HepG2 (cell line): ENCODE measurements around the gene CGNL1. TPM values are rescaled to one million over a fixed set of nuclear protein-coding genes. Genes with fewer than 3 reads are reported as not detected.

Source experiments
- ATAC-seq: fragments of 200-7000 bp; cut with Tn5 transposase; 3 replicates; pipeline ENCODE4 v1.9.1; 2020; ENCODE audit warnings: mild to moderate bottlenecking, moderate library complexity
- BruUV-seq: library from RNA; stranded (reverse); fragments of 400-500 nt; replicated peaks from 2 replicates; lab custom pipeline; 2021; lab: Mats Ljungman, UMichigan
- CTCF ChIA-PET: fragments of 300-600 bp; formaldehyde crosslinking; extraction: SDS; loops from one replicate; lab custom pipeline; 2021; ENCODE audit warnings: low total read pairs, inconsistent platforms, low intra/inter-chr PET ratio; lab: Yijun Ruan, JAX
- POLR2A ChIA-PET: fragments of 350-600 bp; sonication (Branson Sonifier 250); formaldehyde crosslinking; loops from one replicate; lab custom pipeline; 2020; ENCODE audit warnings: antibody characterized with exemption, inconsistent platforms; lab: Yijun Ruan, JAX
- DNase-seq: peaks from one replicate; pipeline ENCODE4 v3.0.0-alpha.2; 2015; ENCODE audit warnings: low spot score
- FAIRE-seq: peaks from 3 replicates; lab custom pipeline; 2011; peaks lifted over from hg19 to GRCh38; lab: Jason Lieb, UNC
- H2AFZ ChIP-seq: one replicate; pipeline ENCODE4 v1.6.1; 2011; ENCODE audit warnings: low read length, inconsistent platforms
- H3K27ac ChIP-seq: fragments of 300-600 bp; 3 replicates; pipeline ENCODE4 v1.8.0; 2011; ENCODE audit warnings: mixed run types, mild to moderate bottlenecking, mixed read lengths, low read length, inconsistent platforms; ENCODE audit not compliant: insufficient read depth; ENCODE audit errors: extremely low read length
- H3K27me3 ChIP-seq, 2 experiments: fragments of 200-600 bp in 1 of 2; 2 replicates in 1 of 2; 3 replicates in 1 of 2; pipeline versions ENCODE4 v1.6.0 to v1.8.0; 2011; ENCODE audit warnings: low read length in 2 of 2, mild to moderate bottlenecking in 2 of 2, moderate library complexity in 2 of 2, inconsistent platforms in 1 of 2; ENCODE audit not compliant: insufficient read depth in 2 of 2, control insufficient read depth in 1 of 2
- H3K36me3 ChIP-seq, 2 experiments: fragments of 200-600 bp in 1 of 2; replicated peaks in 1 of 2; 2 replicates in 1 of 2; 3 replicates in 1 of 2; pipeline versions ENCODE4 v1.5.1 to v1.8.0; 2011; ENCODE audit warnings: low read length in 2 of 2, inconsistent platforms in 1 of 2; ENCODE audit not compliant: insufficient read depth in 2 of 2, control insufficient read depth in 1 of 2
- H3K4me1 ChIP-seq: 2 replicates; pipeline ENCODE4 v1.5.1; 2012; ENCODE audit warnings: low read length, inconsistent platforms; ENCODE audit not compliant: insufficient read depth
- H3K4me2 ChIP-seq: 2 replicates; pipeline ENCODE4 v1.6.0; 2011; ENCODE audit warnings: low read depth, low read length, inconsistent platforms
- H3K4me3 ChIP-seq, 3 experiments: fragments of 200-600 bp in 1 of 3; sonication (generic), shearing (Covaris generic) in 1 of 3; replicated peaks in 1 of 3; 2 replicates each; pipeline ENCODE4 v1.5.1; 2011 to 2016; ENCODE audit warnings: low read length in 3 of 3, inconsistent platforms in 2 of 3, low read depth in 2 of 3, mild to moderate bottlenecking in 2 of 3, control low read depth in 1 of 3, mixed read lengths in 1 of 3; ENCODE audit not compliant: insufficient read depth in 1 of 3
- H3K79me2 ChIP-seq: one replicate; pipeline ENCODE4 v1.6.1; 2011; ENCODE audit warnings: low read length, inconsistent platforms; ENCODE audit not compliant: insufficient read depth
- H3K9ac ChIP-seq: 2 replicates; pipeline ENCODE4 v1.6.0; 2011; ENCODE audit warnings: mild to moderate bottlenecking, low read depth, low read length, inconsistent platforms; ENCODE audit not compliant: insufficient read depth
- H3K9me3 ChIP-seq: 2 replicates; pipeline ENCODE4 v1.5.1; 2012; ENCODE audit warnings: mild to moderate bottlenecking, low read length
- H4K20me1 ChIP-seq: 2 replicates; pipeline ENCODE4 v1.6.0; 2011; ENCODE audit warnings: inconsistent platforms, mild to moderate bottlenecking, low read length, moderate library complexity; ENCODE audit not compliant: insufficient read depth
- AHR ChIP-seq: IDR thresholded peaks from 2 replicates; pipeline ENCODE4 v1.6.1; 2018; ENCODE audit warnings: missing genetic modification reagents, missing compliant biosample characterization
- CEBPZ ChIP-seq: IDR thresholded peaks from 2 replicates; pipeline ENCODE4 v1.6.1; 2012; ENCODE audit warnings: low read length, improper control_type of control experiment
- GABPB1 ChIP-seq: IDR thresholded peaks from 2 replicates; pipeline ENCODE4 v1.6.1; 2016; ENCODE audit warnings: mild to moderate bottlenecking, missing genetic modification reagents, moderate library complexity, missing compliant biosample characterization
- NONO ChIP-seq, 2 experiments: fragments of 450-650 bp in 1 of 2; sonication (generic) in 1 of 2; formaldehyde crosslinking in 1 of 2; IDR thresholded peaks in 1 of 2; conservative IDR thresholded peaks in 1 of 2; 2 replicates each; pipeline versions ENCODE4 v1.6.1 to v1.8.0; 2017 to 2022; ENCODE audit warnings: mild to moderate bottlenecking in 1 of 2, missing genetic modification reagents in 1 of 2, moderate library complexity in 1 of 2
- PHF8 ChIP-seq: sonication (generic); formaldehyde crosslinking; IDR thresholded peaks from 2 replicates; pipeline ENCODE4 v1.5.0; 2020; ENCODE audit warnings: missing genetic modification reagents
- STAG1 ChIP-seq: sonication (generic); formaldehyde crosslinking; IDR thresholded peaks from 2 replicates; pipeline ENCODE4 v1.4.0; 2020; ENCODE audit warnings: missing genetic modification reagents
- ZNF597 ChIP-seq: sonication (generic); formaldehyde crosslinking; IDR thresholded peaks from 2 replicates; pipeline ENCODE4 v1.5.0; 2020; ENCODE audit warnings: missing genetic modification reagents
- WGBS: methylation state at CpG from one replicate; pipeline ENCODE4 v1.1.6; 2017; ENCODE audit warnings: low lambda C conversion rate; 5-methylcytosine and 5-hydroxymethylcytosine counted together
- in situ Hi-C: cut with HindIII; loops from 2 replicates; pipeline ENCODE4 v1.10.0; 2017; ENCODE audit warnings: low pct_unique_long_range_greater_than_20kb; ENCODE audit not compliant: extremely low pct_ligation_motif_present
- intact Hi-C: fragments of 100-400 bp; cut with micrococcal nuclease; formaldehyde crosslinking; loops from one replicate; pipeline ENCODE4 v1.10.0; 2022; ENCODE audit not compliant: unreplicated experiment
- polyA plus RNA-seq, 8 experiments: library from polyadenylated mRNA; depleted of rRNA in 3 of 8; stranded (reverse) in 7 of 8; unstranded in 1 of 8; fragments of >200 nt; fragmentation: Illumina TruSeq in 4 of 8; extraction: Trizol in 4 of 8; gene quantifications; 2 replicates each; pipeline versions ENCODE4 v1.2.1 to v1.2.3, GENCODE V29; 2011 to 2016; ENCODE audit warnings: low read depth in 4 of 8, missing spikeins in 1 of 8, mixed read lengths in 1 of 8; ENCODE audit not compliant: insufficient read depth in 1 of 8
- total RNA-seq, 5 experiments: library from RNA; depleted of rRNA; stranded (reverse); fragments of >200 nt; fragmentation: Illumina TruSeq; extraction: Trizol; gene quantifications; 2 replicates each; pipeline ENCODE4 v1.2.3, GENCODE V29; 2016; ENCODE audit warnings: low read depth in 1 of 5

Gene CGNL1
- total and polyA plus RNA-seq, 2 of the 13 experiments (the other 11 are each of a cell fraction or from before 2014, with no cell fraction given), result 5.6 to 15.6 TPM

- no peak overlapping the region for H3K27ac ChIP-seq
- peaks cover 22% of the 10 kb centered on the region for H3K4me1 ChIP-seq
These were observed 176.5 kb downstream of the CGNL1 start for GRCh38 chr15:57552678-57553334.

DNA sequence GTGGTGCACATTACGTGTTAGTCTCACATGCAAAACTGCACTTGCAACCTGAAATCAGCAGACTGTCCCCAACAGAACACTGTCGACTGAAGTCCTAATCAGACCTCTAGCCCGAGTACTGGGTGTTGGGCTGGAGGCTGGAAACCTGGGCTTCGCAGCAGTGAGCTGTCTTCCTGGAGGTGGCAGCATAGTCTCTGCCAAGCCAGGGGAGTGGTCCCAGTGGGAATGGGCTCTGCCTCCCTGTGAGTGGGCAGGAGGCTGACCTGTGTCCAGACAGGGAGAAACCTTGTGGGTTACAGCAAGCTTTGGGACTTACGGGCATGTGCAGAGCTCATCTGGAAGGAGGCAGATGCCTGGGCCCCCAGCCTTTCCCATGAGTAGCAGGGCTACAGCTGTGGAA is 177.2 kb downstream of the CGNL1 start:
- Histone ChIP-seq H3K27me3 (no peaks in the 10 kb centered on the region), H3K9me3 (no peaks in the 10 kb centered on the region), H2AFZ (no peak overlapping the region), H3K4me3 (no peak overlapping the region), H4K20me1 (no peaks in the 10 kb centered on the region), H3K36me3 (no peaks in the 10 kb centered on the region), H3K9ac (no peak overlapping the region), H3K79me2 (no peaks in the 10 kb centered on the region), H3K4me2 (no peak overlapping the region), H3K27ac (no peak overlapping the region), H3K4me1 (peaks cover 15% of the 10 kb centered on the region)
- intact Hi-C loops (no loop called here), in situ Hi-C loops (no loop called here)
- BruUV-seq, result no TSS peak
- no peak for DNase-seq
- peak; percentile 39; the same call in 2 of the 3 replicates for ATAC-seq
- TF ChIP-seq CEBPZ (no peak), STAG1 (CRISPR knock-in tag) (no peak), PHF8 (CRISPR knock-in tag) (no peak), AHR (CRISPR knock-in tag) (no peak), ZNF597 (CRISPR knock-in tag) (no peak), GABPB1 (no peak)
- WGBS, result 84% methylated on average over 5 of the region's 5 CpGs
- ChIA-PET POLR2A (no interaction called here), CTCF (no interaction called here)
- FAIRE-seq, result no peak

More at GRCh38 chr15:57552678-57553334, 176.5 kb downstream of the CGNL1 start:
- TF ChIP-seq NONO (IDR thresholded peaks at IDR 0.05) (no peak), NONO (CRISPR knock-in tag; conservative IDR thresholded peaks at IDR 0.05) (no peak)
- Histone ChIP-seq H3K4me3 (no peak overlapping the region), H3K79me2 (no peaks in the 10 kb centered on the region), H3K9me3 (no peaks in the 10 kb centered on the region), H3K4me2 (no peak overlapping the region), H3K36me3 (no peaks in the 10 kb centered on the region), H3K9ac (no peak overlapping the region), H3K27me3 (no peaks in the 10 kb centered on the region), H4K20me1 (no peaks in the 10 kb centered on the region), H2AFZ (no peak overlapping the region)
- ChIA-PET CTCF (no interaction called here), POLR2A (no interaction called here)
- no peak for FAIRE-seq
- 88% methylated on average over 8 of the region's 8 CpGs for WGBS
- no peak for DNase-seq
- intact Hi-C loops (no loop called here), in situ Hi-C loops (no loop called here)
- ATAC-seq, result no peak
- BruUV-seq, result no TSS peak
